A673 (cell line): ENCODE measurements around the gene GRK1.

Experiments
- EZH2 ChIP-seq: fragments of 200-600 bp; sonication (generic); IDR thresholded peaks from 2 replicates; pipeline ENCODE4 v1.6.1; 2017; ENCODE audit warnings: borderline replicate concordance, low read depth, mild to moderate bottlenecking, mixed read lengths, antibody characterized with exemption, low read length; ENCODE audit not compliant: poor library complexity, severe bottlenecking
- TF ChIP-seq, protein P1 (sequence below): fragments of 300-800, 200-600 bp; sonication (generic); conservative IDR thresholded peaks from 2 replicates; pipeline ENCODE4 v1.5.1; 2017; ENCODE audit warnings: low read depth, mild to moderate bottlenecking, antibody characterized with exemption, low read length, moderate library complexity, mixed read lengths

DNA sequence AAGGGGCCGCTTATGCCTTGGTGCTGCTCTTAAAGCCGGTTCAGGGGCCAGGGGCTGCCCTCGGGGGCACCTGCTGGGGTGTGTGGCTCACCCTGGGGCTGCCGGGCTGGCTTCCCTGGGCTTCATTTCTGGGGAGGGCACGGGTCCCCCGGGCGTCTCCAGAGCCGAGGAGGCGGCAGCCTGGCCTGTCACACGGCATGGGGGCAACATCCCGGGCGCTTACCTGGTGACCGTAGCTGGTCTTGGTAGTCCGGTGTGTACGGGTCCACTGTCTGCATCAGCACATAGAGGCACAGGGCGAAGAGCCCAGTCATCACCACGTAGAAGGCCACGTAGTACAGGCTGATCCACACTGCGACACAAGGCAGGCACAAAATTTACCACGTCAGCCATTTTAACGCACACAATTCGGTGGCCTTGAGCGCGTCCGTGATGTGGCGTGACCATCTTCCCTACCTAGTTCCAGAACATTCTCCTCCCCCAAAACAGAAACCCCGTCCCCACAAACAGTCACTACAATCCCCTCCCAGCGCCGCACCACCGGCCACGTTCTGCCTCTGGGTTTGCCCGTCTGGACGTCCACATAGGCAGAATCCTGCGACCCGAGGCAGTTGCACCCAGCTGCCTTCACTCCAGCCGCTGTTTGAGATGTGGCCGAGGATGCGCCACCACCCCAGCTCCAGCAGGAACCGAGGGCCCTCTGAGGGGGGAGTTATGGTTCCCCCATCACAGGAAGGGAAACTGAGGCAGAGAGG, 12.3 kb upstream of the GRK1 start:
- TF ChIP-seq, protein P1, sequence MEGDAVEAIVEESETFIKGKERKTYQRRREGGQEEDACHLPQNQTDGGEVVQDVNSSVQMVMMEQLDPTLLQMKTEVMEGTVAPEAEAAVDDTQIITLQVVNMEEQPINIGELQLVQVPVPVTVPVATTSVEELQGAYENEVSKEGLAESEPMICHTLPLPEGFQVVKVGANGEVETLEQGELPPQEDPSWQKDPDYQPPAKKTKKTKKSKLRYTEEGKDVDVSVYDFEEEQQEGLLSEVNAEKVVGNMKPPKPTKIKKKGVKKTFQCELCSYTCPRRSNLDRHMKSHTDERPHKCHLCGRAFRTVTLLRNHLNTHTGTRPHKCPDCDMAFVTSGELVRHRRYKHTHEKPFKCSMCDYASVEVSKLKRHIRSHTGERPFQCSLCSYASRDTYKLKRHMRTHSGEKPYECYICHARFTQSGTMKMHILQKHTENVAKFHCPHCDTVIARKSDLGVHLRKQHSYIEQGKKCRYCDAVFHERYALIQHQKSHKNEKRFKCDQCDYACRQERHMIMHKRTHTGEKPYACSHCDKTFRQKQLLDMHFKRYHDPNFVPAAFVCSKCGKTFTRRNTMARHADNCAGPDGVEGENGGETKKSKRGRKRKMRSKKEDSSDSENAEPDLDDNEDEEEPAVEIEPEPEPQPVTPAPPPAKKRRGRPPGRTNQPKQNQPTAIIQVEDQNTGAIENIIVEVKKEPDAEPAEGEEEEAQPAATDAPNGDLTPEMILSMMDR, result no peak
- TF ChIP-seq EZH2, result no peak
